Cardiac muscle cell (in vitro differentiated cells and primary cell): ENCODE measurements around the gene HEXD. TPM values are rescaled to one million over a fixed set of nuclear protein-coding genes. Genes with fewer than 3 reads are reported as not detected.

Source experiments
- DNase-seq, 2 donors: peaks; one replicate each; pipeline versions ENCODE4 v3.0.0 to v3.0.0-alpha.2; 2010 to 2017; ENCODE audit warnings: low read depth in 1 of 2, low spot score in 1 of 2
- H3K27ac ChIP-seq: fragments of 200-600 bp; sonication (generic); 2 replicates; pipeline ENCODE4 v1.5.1; 2016
- H3K27me3 ChIP-seq: fragments of 200-600 bp; sonication (generic); 2 replicates; pipeline ENCODE4 v1.6.0; 2016; ENCODE audit warnings: control low read depth
- H3K36me3 ChIP-seq: fragments of 200-600 bp; sonication (generic); 2 replicates; pipeline ENCODE4 v1.5.1; 2016; ENCODE audit warnings: control low read depth
- H3K4me1 ChIP-seq: fragments of 200-600 bp; sonication (generic); 2 replicates; pipeline ENCODE4 v1.8.1; 2017; ENCODE audit warnings: low read depth, mild to moderate bottlenecking, mixed run types
- H3K4me3 ChIP-seq: fragments of 200-600 bp; sonication (generic); 2 replicates; pipeline ENCODE4 v1.5.1; 2016; ENCODE audit warnings: mild to moderate bottlenecking
- H3K9me3 ChIP-seq: fragments of 200-600 bp; sonication (generic); 2 replicates; pipeline ENCODE4 v1.5.1; 2017; ENCODE audit warnings: low read depth, mild to moderate bottlenecking, control low read depth
- CTCF ChIP-seq: IDR thresholded peaks from 2 replicates; pipeline ENCODE4 v1.5.1; 2012; ENCODE audit warnings: low read depth, mild to moderate bottlenecking, low read length
- polyA plus RNA-seq: library from polyadenylated mRNA; unstranded; fragments of >200 nt; fragmentation: Nextera tagmentation; extraction: Ambion mirVana; gene quantifications from 2 replicates; pipeline ENCODE4 v1.2.1, GENCODE V29; 2016
- total RNA-seq: library from RNA; depleted of rRNA; stranded (reverse); fragments of >200 nt; gene quantifications from 2 replicates; pipeline ENCODE4 v1.2.3, GENCODE V29; 2016

Gene HEXD
- total and polyA plus RNA-seq, 2 experiments from 2014 or later, result 49.9 to 58.0 TPM

GRCh38 chr17:82399601-82400101 is 18.5 kb upstream of the HEXD start:
- no peak for DNase-seq
- Histone ChIP-seq H3K27me3 (no peaks in the 10 kb centered on the region), H3K27ac (no peak overlapping the region), H3K4me3 (no peak overlapping the region), H3K4me1 (peaks cover 5% of the 10 kb centered on the region), H3K9me3 (no peaks in the 10 kb centered on the region), H3K36me3 (no peaks in the 10 kb centered on the region)
- TF ChIP-seq CTCF, result no peak

- DNase-seq, result peak in 1 of 2 donors; percentile 49
- no peak overlapping the region for H3K4me3 ChIP-seq
These were observed 17.9 kb upstream of the HEXD start for GRCh38 chr17:82400206-82400605.

GRCh38 chr17:82400830-82401229 is 17.3 kb upstream of the HEXD start:
- no peak for DNase-seq
- no peak overlapping the region for H3K27ac ChIP-seq

More at GRCh38 chr17:82400206-82400605, 17.9 kb upstream of the HEXD start:
- Histone ChIP-seq H3K27me3 (no peaks in the 10 kb centered on the region), H3K36me3 (no peaks in the 10 kb centered on the region), H3K27ac (no peak overlapping the region), H3K9me3 (no peaks in the 10 kb centered on the region), H3K4me1 (peaks cover 5% of the 10 kb centered on the region)
- no peak for TF ChIP-seq CTCF

GRCh38 chr17:82402865-82403264 is 15.3 kb upstream of the HEXD start:
- H3K27ac ChIP-seq, result no peak overlapping the region
- H3K27me3 ChIP-seq, result no peaks in the 10 kb centered on the region
- no peaks in the 10 kb centered on the region for H3K9me3 ChIP-seq
- DNase-seq, result no peak
- no peak for TF ChIP-seq CTCF
- no peak overlapping the region for H3K4me3 ChIP-seq
- no peaks in the 10 kb centered on the region for H3K36me3 ChIP-seq
- H3K4me1 ChIP-seq, result peaks cover under 1% of the 10 kb centered on the region

More at GRCh38 chr17:82400830-82401229, 17.3 kb upstream of the HEXD start:
- peaks cover 5% of the 10 kb centered on the region for H3K4me1 ChIP-seq
- H3K27me3 ChIP-seq, result no peaks in the 10 kb centered on the region
- no peak overlapping the region for H3K4me3 ChIP-seq
- no peak for TF ChIP-seq CTCF
- no peaks in the 10 kb centered on the region for H3K9me3 ChIP-seq
- no peaks in the 10 kb centered on the region for H3K36me3 ChIP-seq

GRCh38 chr17:82403662-82404660 is 14.2 kb upstream of the HEXD start:
- no peaks in the 10 kb centered on the region for H3K9me3 ChIP-seq
- H3K4me1 ChIP-seq, result no peaks in the 10 kb centered on the region
- no peaks in the 10 kb centered on the region for H3K36me3 ChIP-seq
- no peak for TF ChIP-seq CTCF
- no peak for DNase-seq
- H3K27me3 ChIP-seq, result no peaks in the 10 kb centered on the region
- H3K4me3 ChIP-seq, result no peak overlapping the region
- H3K27ac ChIP-seq, result no peak overlapping the region
